Hepatocyte (in vitro differentiated cells): Measurements from ENCODE around the gene CHN1.

Source experiments
- EZH2 ChIP-seq: fragments of 200-600 bp; sonication (generic); IDR thresholded peaks from 2 replicates; pipeline ENCODE4 v1.6.1; 2016; ENCODE audit warnings: antibody characterized with exemption, mild to moderate bottlenecking, borderline replicate concordance
- TF ChIP-seq, protein P1 (sequence below): fragments of 200-600 bp; sonication (generic); IDR thresholded peaks from 2 replicates; pipeline ENCODE4 v1.5.1; 2016; ENCODE audit warnings: antibody characterized with exemption, mild to moderate bottlenecking; ENCODE audit not compliant: poor library complexity

DNA sequence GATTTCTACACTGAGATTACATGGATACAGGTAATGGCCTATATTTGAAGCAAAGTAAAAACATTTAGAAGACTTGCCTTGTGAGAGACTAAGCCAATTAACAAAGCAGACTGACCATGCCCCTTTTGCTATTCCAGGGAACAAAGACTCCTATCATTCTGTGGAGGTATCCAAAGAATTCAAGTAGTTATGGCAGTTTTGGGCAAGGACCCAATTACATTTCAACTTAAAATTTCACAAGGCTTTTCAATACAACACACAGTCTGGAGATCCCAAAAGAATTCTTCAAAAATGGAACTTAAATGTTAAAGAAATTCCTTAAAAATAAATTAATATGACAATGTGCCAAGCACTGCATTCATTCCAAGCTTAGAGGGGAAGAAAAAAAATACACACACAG lies 131.7 kb downstream of the CHN1 start:
- TF ChIP-seq, protein P1, sequence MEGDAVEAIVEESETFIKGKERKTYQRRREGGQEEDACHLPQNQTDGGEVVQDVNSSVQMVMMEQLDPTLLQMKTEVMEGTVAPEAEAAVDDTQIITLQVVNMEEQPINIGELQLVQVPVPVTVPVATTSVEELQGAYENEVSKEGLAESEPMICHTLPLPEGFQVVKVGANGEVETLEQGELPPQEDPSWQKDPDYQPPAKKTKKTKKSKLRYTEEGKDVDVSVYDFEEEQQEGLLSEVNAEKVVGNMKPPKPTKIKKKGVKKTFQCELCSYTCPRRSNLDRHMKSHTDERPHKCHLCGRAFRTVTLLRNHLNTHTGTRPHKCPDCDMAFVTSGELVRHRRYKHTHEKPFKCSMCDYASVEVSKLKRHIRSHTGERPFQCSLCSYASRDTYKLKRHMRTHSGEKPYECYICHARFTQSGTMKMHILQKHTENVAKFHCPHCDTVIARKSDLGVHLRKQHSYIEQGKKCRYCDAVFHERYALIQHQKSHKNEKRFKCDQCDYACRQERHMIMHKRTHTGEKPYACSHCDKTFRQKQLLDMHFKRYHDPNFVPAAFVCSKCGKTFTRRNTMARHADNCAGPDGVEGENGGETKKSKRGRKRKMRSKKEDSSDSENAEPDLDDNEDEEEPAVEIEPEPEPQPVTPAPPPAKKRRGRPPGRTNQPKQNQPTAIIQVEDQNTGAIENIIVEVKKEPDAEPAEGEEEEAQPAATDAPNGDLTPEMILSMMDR: no peak
- no peak for TF ChIP-seq EZH2
